K562 (cell line): Measurements from ENCODE around the gene HUNK. TPM values are rescaled to one million over a fixed set of nuclear protein-coding genes. Genes with fewer than 3 reads are reported as not detected.

Experiments
- ATAC-seq: fragments of 200-7000 bp; cut with Tn5 transposase; 3 replicates; pipeline ENCODE4 v1.9.1; 2020; ENCODE audit warnings: moderate library complexity
- BruUV-seq: library from RNA; stranded (reverse); fragments of 400-500 nt; replicated peaks from 2 replicates; lab custom pipeline; 2021; lab: Mats Ljungman, UMichigan
- CTCF ChIA-PET: fragments of 300-600 bp; formaldehyde crosslinking; extraction: SDS; loops from one replicate; lab custom pipeline; 2021; ENCODE audit warnings: low intra/inter-chr PET ratio; lab: Yijun Ruan, JAX
- POLR2A ChIA-PET: fragments of 300-600, 350-650 bp; sonication (Branson Sonifier 250); formaldehyde crosslinking; extraction: SDS; loops from one replicate; lab custom pipeline; 2021; ENCODE audit warnings: antibody characterized with exemption, inconsistent platforms; lab: Yijun Ruan, JAX
- DNase-seq, 4 experiments: peaks; one replicate each; pipeline versions ENCODE4 v3.0.0 to v3.0.0-alpha.2; 2011 to 2018; ENCODE audit warnings: low spot score in 3 of 4, mixed read lengths in 3 of 4; ENCODE audit errors: extremely low read depth in 1 of 4
- FAIRE-seq: peaks from 2 replicates; lab custom pipeline; 2011; peaks lifted over from hg19 to GRCh38; lab: Jason Lieb, UNC
- H2AFZ ChIP-seq: 2 replicates; pipeline ENCODE4 v1.6.0; 2011; ENCODE audit warnings: low read depth, low read length, control low read depth, inconsistent platforms
- H3K27ac ChIP-seq: fragments of 200-600 bp; 3 replicates; pipeline ENCODE4 v1.8.0; 2011; ENCODE audit warnings: low read depth, mild to moderate bottlenecking, control low read depth, inconsistent platforms, low read length, moderate library complexity, mixed read lengths; ENCODE audit errors: extremely low read depth
- H3K27me3 ChIP-seq, 2 experiments: fragments of 300-600 bp in 1 of 2; 2 replicates in 1 of 2; 3 replicates in 1 of 2; pipeline versions ENCODE4 v1.6.0 to v1.8.0; 2011; ENCODE audit warnings: inconsistent platforms in 2 of 2, low read length in 2 of 2, mild to moderate bottlenecking in 1 of 2, mixed read lengths in 1 of 2, moderate library complexity in 1 of 2; ENCODE audit not compliant: control insufficient read depth in 2 of 2, insufficient read depth in 2 of 2
- H3K36me3 ChIP-seq: fragments of 300-600 bp; 3 replicates; pipeline ENCODE4 v1.8.0; 2011; ENCODE audit warnings: mild to moderate bottlenecking, low read length, inconsistent platforms; ENCODE audit not compliant: control insufficient read depth, insufficient read depth
- H3K4me1 ChIP-seq, 2 experiments: fragments of 200-600 bp in 1 of 2; replicated peaks in 1 of 2; 2 replicates in 1 of 2; 3 replicates in 1 of 2; pipeline versions ENCODE4 v1.5.1 to v1.8.0; 2011; ENCODE audit warnings: inconsistent platforms in 2 of 2, low read length in 2 of 2, mild to moderate bottlenecking in 1 of 2, mixed read lengths in 1 of 2, moderate library complexity in 1 of 2; ENCODE audit not compliant: control insufficient read depth in 2 of 2, insufficient read depth in 2 of 2
- H3K4me2 ChIP-seq: 2 replicates; pipeline ENCODE4 v1.6.1; 2011; ENCODE audit warnings: low read length, control low read depth, inconsistent platforms, mixed read lengths; ENCODE audit not compliant: insufficient read depth
- H3K4me3 ChIP-seq: fragments of 200-600 bp; sonication (generic), shearing (Covaris generic); 2 replicates; pipeline ENCODE4 v1.5.1; 2016; ENCODE audit warnings: control low read depth, inconsistent platforms
- H3K79me2 ChIP-seq: fragments of 200-600 bp; 3 replicates; pipeline ENCODE4 v1.8.0; 2011; ENCODE audit warnings: low read length, inconsistent platforms; ENCODE audit not compliant: control insufficient read depth, insufficient read depth
- H3K9ac ChIP-seq, 2 experiments: 2 replicates each; pipeline versions ENCODE4 v1.6.0 to v1.6.1; 2011; ENCODE audit warnings: low read depth in 2 of 2, low read length in 2 of 2, control low read depth in 1 of 2, inconsistent platforms in 1 of 2, mild to moderate bottlenecking in 1 of 2, mixed read lengths in 1 of 2; ENCODE audit not compliant: insufficient read depth in 1 of 2
- H3K9me1 ChIP-seq: one replicate; pipeline ENCODE4 v1.6.0; 2011; ENCODE audit warnings: inconsistent platforms, mild to moderate bottlenecking, low read length, moderate library complexity; ENCODE audit not compliant: control insufficient read depth, insufficient read depth
- H3K9me3 ChIP-seq: replicated peaks from 2 replicates; pipeline ENCODE4 v1.5.1; 2011; ENCODE audit warnings: low read depth, low read length, inconsistent platforms; ENCODE audit not compliant: control insufficient read depth, insufficient read depth
- H4K20me1 ChIP-seq: replicated peaks from 2 replicates; pipeline ENCODE4 v1.6.1; 2011; ENCODE audit warnings: low read length, inconsistent platforms, mixed read lengths; ENCODE audit not compliant: control insufficient read depth, insufficient read depth
- CUX1 ChIP-seq: fragments of 200-800 bp; sonication (Bioruptor generic); IDR thresholded peaks from 2 replicates; pipeline ENCODE4 v1.6.1; 2016; ENCODE audit warnings: missing genetic modification characterization, missing compliant biosample characterization
- TBL1XR1 ChIP-seq, 2 experiments: IDR thresholded peaks; 2 replicates each; pipeline ENCODE4 v1.6.1; 2012; ENCODE audit warnings: improper control_type of control experiment in 2 of 2, low read length in 2 of 2, mild to moderate bottlenecking in 1 of 2
- TRIM25 ChIP-seq: fragments of 450-650 bp; IDR thresholded peaks from 2 replicates; pipeline ENCODE4 v1.7.0; 2016; ENCODE audit warnings: borderline replicate concordance
- ZBTB1 ChIP-seq: sonication (generic); formaldehyde crosslinking; IDR thresholded peaks from 2 replicates; pipeline ENCODE4 v1.8.1; 2023; ENCODE audit warnings: missing genetic modification reagents, low read depth, mild to moderate bottlenecking, borderline replicate concordance
- ZBTB8A ChIP-seq: fragments of 450-650 bp; IDR thresholded peaks from 2 replicates; pipeline ENCODE4 v1.6.1; 2018; ENCODE audit warnings: mild to moderate bottlenecking, moderate library complexity; ENCODE audit not compliant: partially characterized antibody
- ZNF280A ChIP-seq: fragments of 450-650 bp; IDR thresholded peaks from 2 replicates; pipeline ENCODE4 v1.6.1; 2018; ENCODE audit warnings: mild to moderate bottlenecking, low read depth; ENCODE audit not compliant: partially characterized antibody
- WGBS: fragments of 100-300 bp; shearing (Covaris generic); methylation state at CpG from one replicate; pipeline ENCODE4 v1.1.6; 2016; ENCODE audit warnings: low coverage, mixed read lengths; ENCODE audit not compliant: insufficient coverage; ENCODE audit errors: missing lambda C conversion rate; 5-methylcytosine and 5-hydroxymethylcytosine counted together
- in situ Hi-C: fragments of 300-500 bp; cut with MboI; formaldehyde crosslinking; loops from 4 replicates; pipeline ENCODE4 v1.15.0; 2018; ENCODE audit warnings: inconsistent platforms, mixed read lengths
- intact Hi-C: fragments of 100-400 bp; cut with micrococcal nuclease; formaldehyde crosslinking; loops from 2 replicates; pipeline ENCODE4 v1.14.2; 2022
- polyA plus RNA-seq, 8 experiments: library from polyadenylated mRNA; depleted of rRNA in 4 of 8; stranded (reverse) in 5 of 8; unstranded in 3 of 8; fragments of >200 nt; fragmentation: Nextera tagmentation in 2 of 8; fragmentation: Illumina TruSeq in 1 of 8; extraction: Ambion mirVana in 2 of 8; extraction: Trizol in 1 of 8; gene quantifications; 2 replicates each; pipeline versions ENCODE4 v1.2.1 to v1.2.3, GENCODE V29; 2011 to 2014; ENCODE audit warnings: inconsistent platforms in 1 of 8, missing spikeins in 1 of 8
- total RNA-seq, 7 experiments: library from RNA; depleted of rRNA in 6 of 7; stranded (reverse); fragments of >200 nt in 6 of 7; fragmentation: Illumina TruSeq in 2 of 7; extraction: Trizol in 2 of 7; gene quantifications; 2 replicates each; pipeline versions ENCODE4 v1.2.1 to v1.2.3, GENCODE V29; 2011 to 2021; ENCODE audit warnings: low replicate concordance in 1 of 7

Gene HUNK
- total and polyA plus RNA-seq, 9 of the 15 experiments (the other 6 are each of a cell fraction or from before 2014, with no cell fraction given), result not detected

- FAIRE-seq, result no peak
- BruUV-seq, result no TSS peak
- Histone ChIP-seq H3K27me3 (peaks cover 50 to 77% of the 10 kb centered on the region in 2 experiments), H3K4me2 (no peak overlapping the region), H2AFZ (no peak overlapping the region), H3K4me1 (no peaks in the 10 kb centered on the region; a peak in 1 of 5 replicates), H3K9me1 (no peaks in the 10 kb centered on the region), H3K9ac (no peak overlapping the region), H4K20me1 (peaks cover 5% of the 10 kb centered on the region; the same call in 1 of the 2 replicates), H3K9me3 (no peaks in the 10 kb centered on the region), H3K36me3 (no peaks in the 10 kb centered on the region), H3K27ac (no peak overlapping the region), H3K4me3 (no peak overlapping the region), H3K79me2 (no peaks in the 10 kb centered on the region)
- WGBS, result 0% methylated on average over 4 of the region's 4 CpGs
- no peak for ATAC-seq
- TF ChIP-seq CUX1 (CRISPR knock-in tag), result no peak
- TF ChIP-seq ZNF280A, result no peak
- no peak for TF ChIP-seq TRIM25
- TF ChIP-seq TBL1XR1 (IDR thresholded peaks at IDR 0.05; ENCODE audit: low read length in 2 of 2), result no peak
- no peak for TF ChIP-seq ZBTB1
- no peak for TF ChIP-seq ZBTB8A
- CTCF ChIA-PET, result no interaction called here
- intact Hi-C loops, result no loop called here
- in situ Hi-C loops, result no loop called here
- no peak for DNase-seq
- POLR2A ChIA-PET, result interaction anchor here (1.0 kb wide), 1 partner anchor 10 kb away, joined by 5 read pairs; no protein-coding TSS in a partner anchor
Observed at GRCh38 chr21:31997191-31997590, 124.4 kb downstream of the HUNK start.
